RWPE1 (cell line): ENCODE results near the gene IL20RB.

ENCODE experiments used
- CTCF ChIA-PET: fragments of 350-600 bp; sonication (Branson Sonifier 250); formaldehyde crosslinking; extraction: SDS; loops from one replicate; lab custom pipeline; 2021; lab: Yijun Ruan, JAX
- POLR2A ChIA-PET: fragments of 400-600 bp; formaldehyde crosslinking; extraction: SDS; loops from one replicate; lab custom pipeline; 2020; ENCODE audit warnings: antibody characterized with exemption; ENCODE audit not compliant: low non-redundant PET; lab: Yijun Ruan, JAX
- DNase-seq: peaks from one replicate; pipeline ENCODE4 v3.0.0; 2012; ENCODE audit warnings: low spot score
- H3K27ac ChIP-seq: fragments of 450-650 bp; 2 replicates; pipeline ENCODE4 v1.5.1; 2017
- CTCF ChIP-seq: fragments of 450-650 bp; conservative IDR thresholded peaks from 2 replicates; pipeline ENCODE4 v1.5.1; 2017; ENCODE audit warnings: low read depth, mild to moderate bottlenecking

IL20RB gene

GRCh38 chr3:137024348-137024747 is 66.6 kb downstream of the IL20RB start:
- no peak for DNase-seq
- CTCF ChIA-PET = interaction anchor here (0.6 to 1.6 kb wide), 2 partner anchors 10 to 112 kb away, joined by 3 to 4 read pairs; no protein-coding TSS in a partner anchor

DNA sequence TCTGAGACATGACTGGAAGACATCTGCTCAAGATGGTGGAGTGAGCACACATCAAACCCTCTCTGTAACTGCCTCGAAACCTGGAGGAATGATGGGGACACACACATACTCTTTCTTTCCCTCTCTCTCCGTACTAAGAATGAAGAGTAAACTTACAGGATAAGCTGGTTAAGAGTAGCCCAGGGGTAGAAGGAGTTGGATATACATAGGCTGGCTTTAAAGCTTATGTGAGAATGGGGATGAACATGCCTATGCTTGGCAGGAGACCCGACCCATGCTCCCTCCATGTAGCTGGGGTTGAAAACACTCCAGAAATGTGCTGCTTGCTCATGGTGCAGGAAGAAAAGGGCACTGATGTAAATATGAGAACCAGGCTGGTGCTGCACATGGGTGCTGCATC is 68.9 kb downstream of the IL20RB start:
- no peak for TF ChIP-seq CTCF
- H3K27ac ChIP-seq = no peak overlapping the region
- CTCF ChIA-PET = no interaction called here
- no peak for DNase-seq
- POLR2A ChIA-PET = no interaction called here

More at GRCh38 chr3:137024348-137024747, 66.6 kb downstream of the IL20RB start:
- no peak for TF ChIP-seq CTCF
- POLR2A ChIA-PET = no interaction called here
- H3K27ac ChIP-seq = peak overlapping the region; percentile 15; the same call in 1 of the 2 replicates

- no peak overlapping the region for H3K27ac ChIP-seq
- CTCF ChIA-PET = interaction anchor here (0.5 to 1.6 kb wide), 9 partner anchors 10 to 979 kb away, joined by 3 to 6 read pairs (median 3); no protein-coding TSS in a partner anchor
- peak; percentile 55 for DNase-seq
- TF ChIP-seq CTCF = peak; percentile 80
- POLR2A ChIA-PET = no interaction called here
Measured at GRCh38 chr3:137032465-137033120, 74.8 kb downstream of the IL20RB start.

- TF ChIP-seq CTCF = no peak
- ChIA-PET POLR2A (no interaction called here), CTCF (interaction anchor here (0.6 to 1.8 kb wide), 5 partner anchors 9 to 1028 kb away, joined by 3 to 4 read pairs (median 3); partner anchors contain the start of gene STAG1)
- peak overlapping the region; percentile 1; the same call in 1 of the 2 replicates for H3K27ac ChIP-seq
- no peak for DNase-seq
Measured at GRCh38 chr3:137035631-137036030, 77.8 kb downstream of the IL20RB start.

GRCh38 chr3:137039570-137039969 is 81.8 kb downstream of the IL20RB start:
- CTCF ChIA-PET = interaction anchor here (0.6 kb wide), 1 partner anchor 174 kb away, joined by 3 read pairs; no protein-coding TSS in a partner anchor
- H3K27ac ChIP-seq = no peak overlapping the region
- no peak for TF ChIP-seq CTCF
- no peak for DNase-seq
- POLR2A ChIA-PET = no interaction called here

DNA sequence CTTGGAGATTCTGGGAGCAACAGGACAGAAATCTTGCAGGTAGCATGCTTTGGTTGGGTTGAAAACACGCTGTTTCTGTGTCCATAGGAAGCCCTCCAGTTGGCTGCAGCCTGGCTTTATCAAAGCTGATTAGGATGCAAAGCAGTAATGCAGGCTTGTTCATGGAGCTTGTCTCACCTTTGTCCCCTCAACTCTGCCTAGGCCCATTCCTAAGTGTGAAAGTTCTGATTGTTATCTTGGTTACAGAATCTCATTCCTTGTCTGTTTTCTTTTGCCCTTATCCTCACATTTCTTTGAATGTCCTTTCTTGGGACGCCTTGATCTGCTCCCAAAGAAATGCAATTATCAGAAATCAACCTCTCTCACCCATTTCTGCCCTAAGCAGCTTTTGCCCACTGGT is 83.5 kb downstream of the IL20RB start:
- POLR2A ChIA-PET = no interaction called here
- CTCF ChIA-PET = interaction anchor here (0.6 kb wide), 1 partner anchor 19 kb away, joined by 3 read pairs; no protein-coding TSS in a partner anchor
- H3K27ac ChIP-seq = no peak overlapping the region
- DNase-seq = no peak
- no peak for TF ChIP-seq CTCF
